ENCODE measurements around the gene AP1G2. TPM values are rescaled to one million over a fixed set of nuclear protein-coding genes. Genes with fewer than 3 reads are reported as not detected.

AP1G2 gene
- total and polyA plus RNA-seq, 2 donors: 55.0 to 313 TPM

DNA sequence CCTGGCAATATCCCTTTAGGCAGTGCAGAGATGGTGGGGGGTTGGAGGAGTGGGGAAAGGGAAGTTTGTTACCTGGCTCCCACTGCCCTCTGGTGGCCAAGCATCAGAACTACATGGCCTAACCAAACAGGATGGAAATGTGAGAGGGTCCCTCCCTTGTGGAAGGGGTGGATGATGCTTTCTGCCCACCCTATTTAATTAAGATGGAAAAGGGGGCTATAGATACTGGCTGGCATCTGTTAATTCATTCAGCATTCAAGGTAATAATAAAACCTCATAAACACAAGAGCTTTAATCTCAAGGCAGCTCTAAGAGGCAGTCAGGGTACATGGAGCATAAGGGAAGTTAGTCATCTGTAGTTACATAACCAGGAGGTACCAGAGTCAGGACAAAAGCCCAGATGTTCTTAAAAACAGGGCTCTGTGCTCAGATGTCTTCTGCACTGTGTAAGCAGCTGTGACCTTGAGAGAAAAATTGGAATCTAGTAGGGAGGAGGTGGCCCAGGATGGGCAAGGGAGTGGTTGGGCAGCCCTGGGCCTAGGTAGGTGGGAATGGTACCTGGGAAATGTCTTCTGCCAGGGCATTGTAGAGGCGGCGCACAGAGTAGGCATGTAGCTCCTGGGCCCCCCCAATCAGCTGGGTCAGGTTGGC is 4.6 kb downstream of the AP1G2 start:
- Histone ChIP-seq H3K4me3 (ENCODE audit: low read length in 2 of 2) (no peak overlapping the region), H3K27ac (ENCODE audit: low read depth in 1 of 2, low read length in 1 of 2) (no peak overlapping the region), H3K4me1 (ENCODE audit: control insufficient read depth in 2 of 2, insufficient read depth in 2 of 2, low read length in 2 of 2) (peaks cover 9 to 11% of the 10 kb centered on the region in 2 donors), H3K9me3 (ENCODE audit: control insufficient read depth in 2 of 2, insufficient read depth in 1 of 2, low read length in 1 of 2) (no peaks in the 10 kb centered on the region), H3K36me3 (ENCODE audit: control insufficient read depth in 2 of 2, insufficient read depth in 2 of 2, low read length in 1 of 2) (peaks cover 64 to 73% of the 10 kb centered on the region in 2 donors), H3K27me3 (ENCODE audit: control insufficient read depth in 2 of 2, insufficient read depth in 1 of 2, low read length in 1 of 2) (no peaks in the 10 kb centered on the region)
- 100% methylated on average over 2 of the region's 2 CpGs for WGBS
- DNase-seq (ENCODE audit: low read depth in 6 of 9, low spot score in 9 of 9): peak in 5 of 9 donors; percentile 38 to 71 (median 58)

DNA sequence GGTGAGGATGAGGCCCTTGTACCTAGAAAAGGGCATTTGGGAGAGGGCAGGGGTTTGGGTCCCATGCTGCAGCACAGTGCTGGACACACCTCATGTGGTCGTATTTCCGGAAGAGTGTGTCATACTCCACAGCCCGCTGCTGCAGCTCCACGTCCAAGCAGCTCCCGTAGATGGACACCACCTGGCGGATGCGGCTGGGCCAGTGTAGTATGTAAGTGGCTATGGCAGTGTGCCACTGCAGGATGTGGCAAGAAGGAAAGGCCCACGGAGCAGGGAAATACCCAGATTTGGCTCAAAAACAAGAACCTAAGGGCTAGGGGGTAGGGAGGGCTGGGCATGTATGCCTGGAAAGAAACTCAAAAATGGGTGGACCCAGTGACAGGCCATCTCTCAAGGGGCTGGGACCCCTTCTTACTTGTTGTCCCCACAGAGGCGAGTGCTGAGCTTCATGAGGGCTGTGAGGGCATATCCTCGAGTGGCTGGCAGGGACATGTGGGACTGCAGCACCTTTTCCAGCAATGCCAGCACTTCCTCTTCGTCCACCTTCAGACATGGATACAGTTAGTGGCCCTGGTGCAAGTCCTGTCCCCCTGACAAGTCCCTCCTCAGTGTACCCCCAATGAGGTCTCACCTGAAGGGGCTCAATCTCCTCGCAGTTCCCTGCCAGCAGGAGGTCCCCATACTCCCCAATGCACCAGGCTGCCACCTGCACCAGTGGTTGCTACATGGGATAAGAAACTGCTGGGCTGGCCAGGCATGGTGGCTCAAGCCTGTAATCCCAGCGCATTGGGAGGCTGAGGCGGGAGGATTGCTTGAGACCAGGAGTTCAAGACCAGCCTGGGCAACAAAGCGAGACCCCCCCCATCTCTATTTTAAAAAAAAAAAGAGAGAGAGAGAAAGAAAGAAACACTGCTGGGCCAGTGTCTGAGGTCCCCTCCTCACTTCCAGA is 5.4 kb downstream of the AP1G2 start:
- H3K36me3 ChIP-seq (ENCODE audit: control insufficient read depth in 2 of 2, insufficient read depth in 2 of 2, low read length in 1 of 2): peaks cover 64 to 76% of the 10 kb centered on the region in 2 donors
- no peak overlapping the region for H3K27ac ChIP-seq (ENCODE audit: low read depth in 1 of 2, low read length in 1 of 2)
- no peak for DNase-seq (ENCODE audit: low read depth in 6 of 9, low spot score in 9 of 9)
- 96% methylated on average over 15 of the region's 15 CpGs for WGBS
- peaks cover 7 to 8% of the 10 kb centered on the region in 2 donors for H3K4me1 ChIP-seq (ENCODE audit: control insufficient read depth in 2 of 2, insufficient read depth in 2 of 2, low read length in 2 of 2)
- no peaks in the 10 kb centered on the region for H3K27me3 ChIP-seq (ENCODE audit: control insufficient read depth in 2 of 2, insufficient read depth in 1 of 2, low read length in 1 of 2)
- no peaks in the 10 kb centered on the region for H3K9me3 ChIP-seq (ENCODE audit: control insufficient read depth in 2 of 2, insufficient read depth in 1 of 2, low read length in 1 of 2)
- H3K4me3 ChIP-seq (ENCODE audit: low read length in 2 of 2): no peak overlapping the region

DNA sequence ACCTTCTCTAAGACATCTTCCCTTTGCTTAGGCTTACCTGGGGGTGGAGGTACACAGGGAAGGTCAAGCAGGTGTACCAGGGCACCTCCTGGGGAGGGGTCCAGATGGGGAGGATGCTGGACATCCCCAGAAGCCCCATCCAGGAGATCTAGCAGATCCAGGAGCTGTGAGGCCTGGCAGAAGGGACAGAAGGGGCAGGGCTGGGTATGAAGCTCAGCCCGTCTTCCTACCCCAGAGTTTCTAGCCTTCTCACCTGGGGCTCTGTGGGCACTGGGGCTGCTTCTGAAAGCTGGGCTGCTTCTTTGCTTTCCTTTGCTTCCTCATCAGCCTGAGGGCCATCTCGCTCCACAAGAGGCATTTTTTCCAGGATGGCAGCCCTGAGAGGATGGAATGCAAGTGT is 6.3 kb downstream of the AP1G2 start:
- 96% methylated on average over 2 of the region's 2 CpGs for WGBS
- DNase-seq (ENCODE audit: low read depth in 6 of 9, low spot score in 9 of 9): no peak
- no peaks in the 10 kb centered on the region for H3K9me3 ChIP-seq (ENCODE audit: control insufficient read depth in 2 of 2, insufficient read depth in 1 of 2, low read length in 1 of 2)
- peaks cover 6 to 8% of the 10 kb centered on the region in 2 donors for H3K4me1 ChIP-seq (ENCODE audit: control insufficient read depth in 2 of 2, insufficient read depth in 2 of 2, low read length in 2 of 2)
- peaks cover 64 to 76% of the 10 kb centered on the region in 2 donors for H3K36me3 ChIP-seq (ENCODE audit: control insufficient read depth in 2 of 2, insufficient read depth in 2 of 2, low read length in 1 of 2)
- no peak overlapping the region for H3K27ac ChIP-seq (ENCODE audit: low read depth in 1 of 2, low read length in 1 of 2)
- no peaks in the 10 kb centered on the region for H3K27me3 ChIP-seq (ENCODE audit: control insufficient read depth in 2 of 2, insufficient read depth in 1 of 2, low read length in 1 of 2)
- H3K4me3 ChIP-seq (ENCODE audit: low read length in 2 of 2): no peak overlapping the region

DNA sequence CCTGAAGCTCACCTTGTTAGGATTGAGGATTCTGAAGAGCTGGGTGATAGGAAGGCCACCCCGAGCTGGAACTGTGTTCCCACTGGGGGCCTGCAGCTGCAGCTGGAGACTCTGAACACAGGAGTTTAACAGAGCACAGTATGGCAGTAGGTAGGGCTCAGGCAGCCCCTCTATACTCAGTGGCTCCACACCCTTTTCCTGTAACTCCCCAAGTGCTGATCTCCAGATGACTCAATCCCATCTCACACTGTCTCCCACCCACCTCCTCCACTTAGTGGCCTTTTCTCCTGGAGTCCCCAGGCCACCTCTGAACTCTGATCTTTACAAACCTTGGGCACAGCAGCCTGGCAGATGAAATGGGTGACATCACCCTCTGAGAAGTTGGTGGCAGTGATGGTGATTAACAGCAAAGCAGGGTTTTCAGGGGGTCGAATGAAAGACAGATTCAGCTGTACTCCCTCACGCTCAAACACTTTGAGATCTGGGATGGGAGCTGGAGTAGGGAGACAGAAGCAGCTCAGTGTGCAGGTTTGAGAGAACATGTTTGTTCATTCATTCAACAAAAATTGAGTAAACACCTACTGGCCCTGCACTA is 7.6 kb downstream of the AP1G2 start:
- Histone ChIP-seq H3K27me3 (ENCODE audit: control insufficient read depth in 2 of 2, insufficient read depth in 1 of 2, low read length in 1 of 2) (no peaks in the 10 kb centered on the region), H3K4me3 (ENCODE audit: low read length in 2 of 2) (no peak overlapping the region), H3K36me3 (ENCODE audit: control insufficient read depth in 2 of 2, insufficient read depth in 2 of 2, low read length in 1 of 2) (peaks cover 57 to 64% of the 10 kb centered on the region in 2 donors), H3K27ac (ENCODE audit: low read depth in 1 of 2, low read length in 1 of 2) (no peak overlapping the region), H3K9me3 (ENCODE audit: control insufficient read depth in 2 of 2, insufficient read depth in 1 of 2, low read length in 1 of 2) (no peaks in the 10 kb centered on the region), H3K4me1 (ENCODE audit: control insufficient read depth in 2 of 2, insufficient read depth in 2 of 2, low read length in 2 of 2) (peaks cover 6 to 11% of the 10 kb centered on the region in 2 donors)
- DNase-seq (ENCODE audit: low read depth in 6 of 9, low spot score in 9 of 9): no peak
- 97% methylated on average over 3 of the region's 3 CpGs for WGBS

DNA sequence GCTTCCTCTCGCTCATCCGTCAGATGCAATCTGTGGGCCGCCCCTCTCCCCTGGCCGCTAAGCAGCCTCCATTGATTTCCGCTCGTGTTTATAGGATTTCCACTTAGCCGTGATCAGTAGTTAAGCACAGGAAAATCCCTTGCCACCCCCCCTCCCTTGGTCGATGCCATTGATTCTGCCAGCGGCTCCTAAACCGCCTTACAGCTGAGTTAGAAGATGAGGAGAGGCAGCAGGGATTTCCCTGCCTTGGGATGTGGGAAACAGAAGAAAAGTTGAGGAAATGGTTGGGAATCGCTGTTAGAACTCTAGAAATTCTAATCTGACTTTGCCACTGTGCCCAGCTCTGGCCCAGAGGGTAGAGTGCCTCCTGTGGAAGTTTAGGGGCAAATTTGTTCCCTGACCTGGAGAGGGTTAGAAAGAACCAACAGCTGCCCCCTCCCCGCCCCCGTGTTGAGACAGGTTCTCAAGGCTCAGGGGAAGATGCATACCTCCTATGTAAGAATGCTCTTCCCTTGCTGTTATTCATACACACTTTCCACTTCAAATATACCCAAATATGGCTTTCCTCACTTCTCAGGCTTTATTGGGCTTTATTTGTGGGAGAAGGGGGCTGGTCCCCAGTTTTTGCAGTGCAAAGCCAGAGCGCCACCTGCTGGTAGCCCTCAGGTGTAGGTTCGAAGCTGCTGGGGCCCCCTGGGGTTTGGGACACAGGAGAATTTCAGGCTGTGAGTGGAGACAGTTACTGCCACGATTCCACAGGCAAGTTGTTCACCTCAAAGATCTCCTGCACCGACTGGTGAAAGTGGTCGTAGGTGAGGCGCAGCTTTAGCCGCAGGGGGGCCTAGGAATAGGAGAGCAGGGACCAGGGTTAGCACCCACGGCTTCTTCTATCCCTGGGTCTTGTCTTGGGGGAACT is 8.3 kb downstream of the AP1G2 start:
- H3K27me3 ChIP-seq (ENCODE audit: control insufficient read depth in 2 of 2, insufficient read depth in 1 of 2, low read length in 1 of 2): no peaks in the 10 kb centered on the region
- H3K36me3 ChIP-seq (ENCODE audit: control insufficient read depth in 2 of 2, insufficient read depth in 2 of 2, low read length in 1 of 2): peaks cover 50 to 60% of the 10 kb centered on the region in 2 donors
- peaks cover 6 to 11% of the 10 kb centered on the region in 2 donors for H3K4me1 ChIP-seq (ENCODE audit: control insufficient read depth in 2 of 2, insufficient read depth in 2 of 2, low read length in 2 of 2)
- H3K9me3 ChIP-seq (ENCODE audit: control insufficient read depth in 2 of 2, insufficient read depth in 1 of 2, low read length in 1 of 2): no peaks in the 10 kb centered on the region
- H3K27ac ChIP-seq (ENCODE audit: low read depth in 1 of 2, low read length in 1 of 2): no peak overlapping the region
- H3K4me3 ChIP-seq (ENCODE audit: low read length in 2 of 2): no peak overlapping the region
- 89% methylated on average over 21 of the region's 21 CpGs for WGBS
- peak in 4 of 9 donors; percentile 38 to 70 (median 60) for DNase-seq (ENCODE audit: low read depth in 6 of 9, low spot score in 9 of 9)

DNA sequence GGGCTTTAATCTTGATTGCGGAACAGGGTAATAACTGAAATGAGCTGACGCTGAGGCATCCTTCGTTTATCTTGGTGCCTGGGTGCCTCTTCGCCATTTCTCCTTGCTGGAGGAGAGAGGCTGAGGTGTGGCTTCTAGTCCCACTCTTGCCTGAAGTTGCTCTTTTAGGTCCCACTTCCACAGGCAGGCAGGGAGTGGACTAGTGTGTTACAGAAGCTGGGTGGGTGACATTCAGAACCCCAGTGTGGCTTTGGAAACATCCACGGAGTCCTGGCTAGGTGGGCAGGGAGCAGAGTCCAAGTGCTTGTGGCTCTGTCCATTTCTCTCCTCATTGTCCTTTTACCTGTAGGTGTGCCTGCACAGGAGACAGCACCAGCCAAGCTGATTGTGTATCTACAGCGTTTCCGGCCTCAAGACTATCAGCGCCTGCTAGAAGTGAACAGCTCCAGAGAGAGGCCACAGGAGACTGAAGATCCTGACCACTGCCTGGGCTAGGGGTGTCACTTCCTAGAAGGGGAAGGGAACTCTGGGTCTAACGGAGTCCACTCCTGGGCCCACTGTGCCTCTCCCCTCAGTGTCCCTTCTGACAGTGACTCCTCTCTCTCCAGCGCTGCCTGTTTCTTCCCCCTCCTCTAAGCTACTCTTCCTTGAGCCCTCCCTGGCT is 9.1 kb downstream of the AP1G2 start:
- DNase-seq (ENCODE audit: low read depth in 6 of 9, low spot score in 9 of 9): no peak
- no peaks in the 10 kb centered on the region for H3K27me3 ChIP-seq (ENCODE audit: control insufficient read depth in 2 of 2, insufficient read depth in 1 of 2, low read length in 1 of 2)
- 98% methylated on average over 10 of the region's 10 CpGs for WGBS
- peaks cover 42 to 52% of the 10 kb centered on the region in 2 donors for H3K36me3 ChIP-seq (ENCODE audit: control insufficient read depth in 2 of 2, insufficient read depth in 2 of 2, low read length in 1 of 2)
- no peak overlapping the region for H3K4me3 ChIP-seq (ENCODE audit: low read length in 2 of 2)
- H3K9me3 ChIP-seq (ENCODE audit: control insufficient read depth in 2 of 2, insufficient read depth in 1 of 2, low read length in 1 of 2): no peaks in the 10 kb centered on the region
- H3K4me1 ChIP-seq (ENCODE audit: control insufficient read depth in 2 of 2, insufficient read depth in 2 of 2, low read length in 2 of 2): peaks cover 6 to 11% of the 10 kb centered on the region in 2 donors
- no peak overlapping the region for H3K27ac ChIP-seq (ENCODE audit: low read depth in 1 of 2, low read length in 1 of 2)

DNA sequence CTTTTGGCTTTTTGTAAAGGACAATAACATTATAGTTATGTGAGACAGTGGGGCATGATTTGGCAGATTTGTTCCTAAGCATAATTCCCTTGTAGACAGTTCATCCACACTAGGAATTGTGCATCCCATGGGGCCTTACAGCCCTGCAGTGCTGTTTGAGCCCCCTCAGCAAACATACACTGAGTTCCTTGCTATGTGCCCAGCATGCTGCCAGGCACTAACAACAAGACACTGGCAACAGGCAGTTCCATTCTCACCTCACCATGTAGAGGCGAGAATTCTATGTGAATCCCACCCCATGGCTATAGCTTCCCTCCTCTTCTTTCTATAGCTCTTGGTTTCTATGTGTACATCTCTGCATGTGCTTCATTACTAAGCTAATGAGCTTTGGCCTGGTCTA is 9.6 kb downstream of the AP1G2 start:
- Histone ChIP-seq H3K4me1 (ENCODE audit: control insufficient read depth in 2 of 2, insufficient read depth in 2 of 2, low read length in 2 of 2) (peaks cover 6 to 11% of the 10 kb centered on the region in 2 donors), H3K27me3 (ENCODE audit: control insufficient read depth in 2 of 2, insufficient read depth in 1 of 2, low read length in 1 of 2) (no peaks in the 10 kb centered on the region), H3K9me3 (ENCODE audit: control insufficient read depth in 2 of 2, insufficient read depth in 1 of 2, low read length in 1 of 2) (no peaks in the 10 kb centered on the region), H3K27ac (ENCODE audit: low read depth in 1 of 2, low read length in 1 of 2) (no peak overlapping the region), H3K4me3 (ENCODE audit: low read length in 2 of 2) (no peak overlapping the region), H3K36me3 (ENCODE audit: control insufficient read depth in 2 of 2, insufficient read depth in 2 of 2, low read length in 1 of 2) (peaks cover 37 to 47% of the 10 kb centered on the region in 2 donors)
- 98% methylated on average over 1 of the region's 1 CpG for WGBS
- no peak for DNase-seq (ENCODE audit: low read depth in 6 of 9, low spot score in 9 of 9)

DNA sequence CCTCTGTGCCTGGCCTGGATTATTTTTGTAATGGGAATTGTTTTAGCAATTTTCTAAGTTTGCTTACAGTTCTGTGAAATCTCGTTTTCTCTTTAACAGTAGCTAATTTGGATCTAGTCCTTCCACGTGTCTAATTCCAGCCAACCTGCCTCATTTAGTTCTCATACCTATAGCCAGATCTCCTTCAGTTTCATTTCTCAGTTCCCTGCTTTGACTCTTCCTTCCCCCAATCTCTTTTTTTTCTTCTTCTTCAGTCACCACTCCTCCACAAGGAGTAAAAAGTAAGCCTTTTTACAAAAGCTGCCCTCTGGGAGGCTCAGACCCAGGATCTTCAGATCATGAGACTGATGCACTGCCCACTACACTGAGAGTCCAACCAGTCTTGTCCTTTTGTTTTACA is 10.1 kb downstream of the AP1G2 start:
- 93% methylated on average over 2 of the region's 2 CpGs for WGBS
- Histone ChIP-seq H3K27ac (ENCODE audit: low read depth in 1 of 2, low read length in 1 of 2) (no peak overlapping the region), H3K4me3 (ENCODE audit: low read length in 2 of 2) (no peak overlapping the region), H3K27me3 (ENCODE audit: control insufficient read depth in 2 of 2, insufficient read depth in 1 of 2, low read length in 1 of 2) (no peaks in the 10 kb centered on the region), H3K4me1 (ENCODE audit: control insufficient read depth in 2 of 2, insufficient read depth in 2 of 2, low read length in 2 of 2) (peaks cover 6 to 11% of the 10 kb centered on the region in 2 donors), H3K9me3 (ENCODE audit: control insufficient read depth in 2 of 2, insufficient read depth in 1 of 2, low read length in 1 of 2) (no peaks in the 10 kb centered on the region), H3K36me3 (ENCODE audit: control insufficient read depth in 2 of 2, insufficient read depth in 2 of 2, low read length in 1 of 2) (peaks cover 37 to 46% of the 10 kb centered on the region in 2 donors)
- no peak for DNase-seq (ENCODE audit: low read depth in 6 of 9, low spot score in 9 of 9)
